AG04449 (cell line): ENCODE measurements around the gene CENPP.
A peak's percentile ranks its signal among the peaks of the same experiment; 100 is the strongest.

ENCODE experiments used
- CTCF ChIA-PET: fragments of 350-600 bp; formaldehyde crosslinking; extraction: SDS; loops from one replicate; lab custom pipeline; 2021; ENCODE audit warnings: antibody characterized with exemption; lab: Yijun Ruan, JAX
- POLR2A ChIA-PET: fragments of 400-600, 350-600 bp; formaldehyde crosslinking; extraction: SDS; loops from one replicate; lab custom pipeline; 2020; ENCODE audit warnings: antibody characterized with exemption, inconsistent platforms; lab: Yijun Ruan, JAX
- DNase-seq: peaks from one replicate; pipeline ENCODE4 v3.0.0-alpha.2; 2010; ENCODE audit warnings: low read depth, low spot score
- H3K4me3 ChIP-seq: 2 replicates; pipeline ENCODE4 v1.5.1; 2011; ENCODE audit warnings: low read depth, mild to moderate bottlenecking, control low read depth, low read length
- CTCF ChIP-seq: IDR thresholded peaks from one replicate; pipeline ENCODE4 v1.5.1; 2011; ENCODE audit warnings: mild to moderate bottlenecking, moderate library complexity, low read length, control low read depth, inconsistent platforms; ENCODE audit not compliant: insufficient read depth; ENCODE audit errors: missing control alignments

CENPP gene

DNA sequence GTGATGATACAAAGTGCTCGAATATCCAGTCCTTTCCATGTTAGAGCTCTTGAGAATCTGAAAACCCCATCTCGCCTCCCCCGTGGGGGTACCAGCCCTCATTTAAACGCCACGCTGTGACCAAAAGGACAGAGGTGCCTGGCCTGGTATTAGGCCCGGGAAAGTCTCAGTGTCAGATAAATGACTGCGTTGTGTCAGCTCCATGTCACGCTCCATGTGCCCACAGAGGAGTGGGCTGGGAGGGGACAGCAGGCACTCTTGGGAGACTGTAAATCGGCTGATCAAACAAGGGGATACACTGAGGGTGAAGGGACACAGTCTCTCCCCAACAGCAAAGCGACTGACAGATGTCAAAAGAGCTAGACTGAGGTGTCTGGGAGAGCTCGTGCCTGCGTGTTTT, 275.7 kb downstream of the CENPP start:
- H3K4me3 ChIP-seq = no peak overlapping the region
- TF ChIP-seq CTCF = no peak
- no peak for DNase-seq
- CTCF ChIA-PET = interaction anchor here (0.9 to 1.2 kb wide), 2 partner anchors 11 to 269 kb away, joined by 3 read pairs; no protein-coding TSS in a partner anchor
- POLR2A ChIA-PET = no interaction called here

- ChIA-PET POLR2A (no interaction called here), CTCF (interaction anchor here (0.9 kb wide), 1 partner anchor 270 kb away, joined by 3 read pairs; no protein-coding TSS in a partner anchor)
- no peak for TF ChIP-seq CTCF
- no peak overlapping the region for H3K4me3 ChIP-seq
- no peak for DNase-seq
These were observed 276.7 kb downstream of the CENPP start for GRCh38 chr9:92602413-92602812.

DNA sequence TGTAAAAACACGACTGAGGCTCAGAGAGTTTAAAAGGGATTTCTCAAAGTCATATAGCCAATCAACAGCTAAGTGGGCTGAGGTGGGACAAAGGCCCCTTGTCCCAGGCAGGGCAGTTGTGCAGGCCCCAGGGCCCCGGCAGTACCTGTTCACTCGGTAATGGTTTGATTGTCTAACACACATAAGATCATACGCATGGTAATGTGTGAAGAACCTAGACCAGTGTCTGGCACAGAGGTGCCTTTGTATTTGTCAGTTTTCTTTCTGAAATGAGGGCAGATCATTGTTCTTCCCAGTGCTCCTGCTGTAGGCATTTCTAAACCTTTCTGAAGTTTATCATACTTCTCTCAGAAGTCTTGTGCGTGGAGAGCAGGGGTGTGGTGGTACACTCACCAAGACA, 277.3 kb downstream of the CENPP start:
- H3K4me3 ChIP-seq = no peak overlapping the region
- CTCF ChIA-PET = no interaction called here
- DNase-seq = no peak
- no peak for TF ChIP-seq CTCF
- POLR2A ChIA-PET = no interaction called here

DNA sequence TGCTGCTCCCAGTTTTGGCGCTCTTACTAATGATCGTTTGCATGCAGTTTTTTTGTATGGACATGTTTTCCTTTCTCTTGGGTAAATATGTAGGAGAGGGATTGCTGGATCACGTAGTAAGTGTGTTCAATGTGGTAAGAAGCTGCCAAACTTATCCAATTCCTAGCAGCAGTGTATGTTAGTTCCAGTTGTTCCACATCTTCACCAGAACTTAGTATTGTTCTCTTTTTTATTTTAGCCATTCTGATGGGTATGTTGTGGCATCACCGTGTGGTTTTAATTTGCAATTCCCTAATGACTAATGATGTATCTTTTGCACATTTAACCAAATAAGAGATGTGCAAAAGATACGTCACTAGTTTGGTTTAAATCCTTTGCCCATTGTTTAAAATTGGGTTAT, 278.2 kb downstream of the CENPP start:
- CTCF ChIA-PET = no interaction called here

DNA sequence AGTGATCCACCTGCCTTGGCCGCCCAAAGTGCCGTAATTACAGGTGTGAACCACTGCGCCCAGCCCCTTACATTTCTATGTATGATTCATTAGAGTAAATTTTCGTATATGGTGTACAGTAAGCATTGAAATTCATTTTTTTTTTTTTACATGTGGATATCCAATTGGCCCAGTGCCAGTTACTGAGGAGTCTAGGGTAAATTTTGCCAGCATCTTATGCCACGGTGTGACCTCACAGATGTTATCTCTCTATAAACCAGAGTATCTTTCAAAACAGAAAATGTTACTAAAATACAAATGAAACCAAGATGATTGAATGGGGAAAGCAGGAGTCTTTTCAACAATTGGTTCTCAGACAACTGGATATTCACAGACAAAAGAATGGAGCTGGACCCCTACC, 279.5 kb downstream of the CENPP start:
- TF ChIP-seq CTCF = no peak
- DNase-seq = no peak
- H3K4me3 ChIP-seq = no peak overlapping the region
- ChIA-PET CTCF (interaction anchor here (0.8 to 0.9 kb wide), 2 partner anchors 12 to 29 kb away, joined by 3 to 4 read pairs; no protein-coding TSS in a partner anchor), POLR2A (no interaction called here)

More for the DNA sequence above, 278.2 kb downstream of the CENPP start:
- POLR2A ChIA-PET = no interaction called here
- TF ChIP-seq CTCF = no peak
- no peak overlapping the region for H3K4me3 ChIP-seq
- DNase-seq = no peak

- no peak overlapping the region for H3K4me3 ChIP-seq
- ChIA-PET POLR2A (interaction anchor here (0.7 to 1.5 kb wide), 3 partner anchors 101 to 281 kb away, joined by 3 to 4 read pairs (median 3); partner anchors contain the start of genes CENPP and NOL8), CTCF (interaction anchor here (1.4 kb wide), 1 partner anchor 10 kb away, joined by 3 read pairs; no protein-coding TSS in a partner anchor)
- no peak for TF ChIP-seq CTCF
- peak; percentile 40 for DNase-seq
These were observed 281.3 kb downstream of the CENPP start for GRCh38 chr9:92607088-92607487.
